Spinal cord (tissue), 10 donors: ENCODE measurements around the gene ZMYM2. TPM values are rescaled to one million over a fixed set of nuclear protein-coding genes. Genes with fewer than 3 reads are reported as not detected.

Source experiments
- DNase-seq, 6 donors: peaks; one replicate each; pipeline versions ENCODE4 v3.0.0 to v3.0.0-alpha.2; 2013 to 2015; ENCODE audit warnings: low spot score in 6 of 6, low read depth in 4 of 6
- H3K27ac ChIP-seq: one replicate; pipeline ENCODE4 v1.5.1; 2013; ENCODE audit warnings: low read depth, low read length, control low read depth
- H3K27me3 ChIP-seq: one replicate; pipeline ENCODE4 v1.6.1; 2013; ENCODE audit warnings: low read length; ENCODE audit not compliant: control insufficient read depth, insufficient read depth
- H3K36me3 ChIP-seq: one replicate; pipeline ENCODE4 v1.6.1; 2013; ENCODE audit warnings: low read length; ENCODE audit not compliant: control insufficient read depth, insufficient read depth
- H3K4me1 ChIP-seq: one replicate; pipeline ENCODE4 v1.6.1; 2013; ENCODE audit warnings: low read length; ENCODE audit not compliant: control insufficient read depth, insufficient read depth
- H3K4me3 ChIP-seq: one replicate; pipeline ENCODE4 v1.5.1; 2013; ENCODE audit warnings: low read depth, low read length, control low read depth
- H3K9me3 ChIP-seq: one replicate; pipeline ENCODE4 v1.6.1; 2013; ENCODE audit warnings: low read length; ENCODE audit not compliant: control insufficient read depth, insufficient read depth
- WGBS: methylation state at CpG from one replicate; pipeline ENCODE4 v1.1.5; 2013; ENCODE audit warnings: missing lambda C conversion rate; ENCODE audit not compliant: insufficient coverage; 5-methylcytosine and 5-hydroxymethylcytosine counted together
- polyA plus RNA-seq, 2 donors: library from polyadenylated mRNA; unstranded; fragments of 120-200 nt; gene quantifications; one replicate each; pipeline ENCODE4 v1.2.1, GENCODE V29; 2013; ENCODE audit not compliant: insufficient read length in 2 of 2
- total RNA-seq, 2 donors: library from RNA; depleted of rRNA in 1 of 2; stranded (reverse); fragments of 120-200 nt in 1 of 2; fragments of >200 nt in 1 of 2; gene quantifications; one replicate each; pipeline versions ENCODE4 v1.2.3 to v1.2.4, GENCODE V29; 2013 to 2014
- donor health status: healthy.

Gene ZMYM2
- total and polyA plus RNA-seq, 4 donors: 76.9 to 148 (median 111) TPM

DNA sequence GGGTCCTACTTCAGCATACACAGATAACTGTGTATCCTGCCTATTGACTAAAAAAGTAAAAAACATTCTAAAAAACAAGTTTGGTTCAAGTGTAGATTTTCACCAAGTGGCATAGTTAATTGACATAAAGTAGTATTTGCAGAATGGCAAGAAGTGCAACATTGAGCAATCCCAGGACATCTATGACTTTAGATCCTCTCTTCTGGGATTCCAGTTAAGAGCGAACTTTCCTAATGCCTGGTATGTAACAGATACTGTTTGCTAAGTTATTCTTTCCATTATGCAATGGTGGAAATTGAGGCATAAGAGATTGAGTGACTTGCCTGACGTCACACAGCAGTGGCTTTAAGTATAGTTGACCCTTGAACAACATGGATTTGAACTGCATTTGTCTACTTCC lies 96.1 kb downstream of the ZMYM2 start:
- no peak for DNase-seq
- peaks cover 2% of the 10 kb centered on the region for H3K36me3 ChIP-seq
- no peaks in the 10 kb centered on the region for H3K9me3 ChIP-seq
- no peaks in the 10 kb centered on the region for H3K27me3 ChIP-seq
- H3K27ac ChIP-seq: no peak overlapping the region
- WGBS: no CpG with 5 or more reads among the region's 2 CpGs
- no peak overlapping the region for H3K4me3 ChIP-seq
- no peaks in the 10 kb centered on the region for H3K4me1 ChIP-seq

DNA sequence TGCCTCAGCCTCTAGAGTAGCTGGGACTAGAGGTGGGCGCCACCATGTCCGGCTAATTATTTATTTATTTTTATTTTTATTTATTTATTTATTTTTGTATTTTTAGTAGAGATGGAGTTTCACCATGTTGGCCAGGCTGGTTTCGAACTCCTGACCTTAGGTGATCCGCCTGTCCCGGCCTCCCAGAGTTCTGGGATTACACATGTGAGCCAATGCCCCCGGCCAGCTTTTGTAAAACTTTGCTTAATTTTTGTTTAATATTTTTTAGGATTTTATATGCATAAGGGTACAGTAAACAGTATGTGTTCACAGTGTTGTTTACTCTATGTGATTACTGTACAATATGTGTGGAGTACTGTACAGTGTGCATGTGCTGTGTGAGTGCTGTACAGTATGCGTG lies 98.7 kb downstream of the ZMYM2 start:
- Histone ChIP-seq H3K27ac (no peak overlapping the region), H3K4me3 (no peak overlapping the region), H3K36me3 (peaks cover 7% of the 10 kb centered on the region), H3K9me3 (no peaks in the 10 kb centered on the region), H3K4me1 (no peaks in the 10 kb centered on the region), H3K27me3 (no peaks in the 10 kb centered on the region)
- WGBS: 100% methylated on average over 2 of the region's 7 CpGs
- no peak for DNase-seq

DNA sequence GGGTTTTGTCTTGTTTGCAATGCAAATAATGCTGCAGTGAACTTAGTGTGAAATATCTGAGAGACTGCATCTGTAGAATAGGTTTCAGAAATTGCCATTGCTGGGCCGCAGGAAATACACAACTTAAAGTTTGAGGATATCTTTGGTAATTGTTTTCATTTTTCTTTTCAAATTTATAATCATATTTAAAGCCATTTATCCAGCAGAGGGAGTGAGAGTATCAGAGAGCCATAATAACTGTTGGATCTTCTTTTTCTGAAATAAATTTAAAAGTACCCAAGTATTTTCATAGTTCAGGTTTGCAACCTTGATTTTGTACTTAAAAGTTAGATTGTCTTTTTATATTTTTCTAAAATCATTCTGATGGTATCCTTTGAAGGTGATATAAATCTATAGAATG lies 99.4 kb downstream of the ZMYM2 start:
- Histone ChIP-seq H3K4me1 (no peaks in the 10 kb centered on the region), H3K9me3 (no peaks in the 10 kb centered on the region), H3K4me3 (no peak overlapping the region), H3K27me3 (no peaks in the 10 kb centered on the region), H3K27ac (no peak overlapping the region), H3K36me3 (peaks cover 7% of the 10 kb centered on the region)
- no peak for DNase-seq
- WGBS: no CpG with 5 or more reads among the region's 1 CpG

- Histone ChIP-seq H3K9me3 (no peaks in the 10 kb centered on the region), H3K4me1 (no peaks in the 10 kb centered on the region), H3K36me3 (peaks cover 10% of the 10 kb centered on the region), H3K27me3 (no peaks in the 10 kb centered on the region), H3K4me3 (no peak overlapping the region), H3K27ac (no peak overlapping the region)
- WGBS: no CpG with 5 or more reads among the region's 1 CpG
- DNase-seq: no peak
Measured at GRCh38 chr13:20058476-20058875, 99.9 kb downstream of the ZMYM2 start.

- WGBS: no CpG with 5 or more reads among the region's 1 CpG
- no peaks in the 10 kb centered on the region for H3K27me3 ChIP-seq
- H3K27ac ChIP-seq: no peak overlapping the region
- no peaks in the 10 kb centered on the region for H3K4me1 ChIP-seq
- H3K9me3 ChIP-seq: no peaks in the 10 kb centered on the region
- H3K4me3 ChIP-seq: no peak overlapping the region
- peaks cover 17% of the 10 kb centered on the region for H3K36me3 ChIP-seq
- DNase-seq: no peak
Measured at GRCh38 chr13:20064128-20064527, 105.6 kb downstream of the ZMYM2 start.

DNA sequence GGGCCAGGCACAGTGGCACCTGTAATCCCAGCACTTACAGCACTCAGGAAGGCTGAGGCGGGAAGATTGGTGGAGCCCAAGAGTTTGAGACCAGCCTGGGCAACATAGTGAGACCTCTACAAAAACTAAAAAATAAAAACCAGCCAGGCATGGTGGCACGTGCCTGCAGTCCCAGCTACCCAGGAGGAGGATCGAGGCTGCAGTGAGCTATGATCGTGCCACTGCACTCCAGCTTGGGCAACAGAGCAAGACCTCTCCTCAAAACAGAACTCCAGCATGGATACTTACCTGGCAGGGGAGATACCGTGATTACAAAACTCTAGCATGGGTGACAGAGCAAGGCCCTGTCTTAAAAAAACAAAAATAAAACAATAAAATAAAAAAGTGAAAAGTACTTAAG lies 107.0 kb downstream of the ZMYM2 start:
- 89% methylated on average over 3 of the region's 5 CpGs for WGBS
- H3K27ac ChIP-seq: no peak overlapping the region
- no peaks in the 10 kb centered on the region for H3K27me3 ChIP-seq
- DNase-seq: no peak
- H3K9me3 ChIP-seq: no peaks in the 10 kb centered on the region
- peaks cover 15% of the 10 kb centered on the region for H3K36me3 ChIP-seq
- no peaks in the 10 kb centered on the region for H3K4me1 ChIP-seq
- H3K4me3 ChIP-seq: no peak overlapping the region

DNA sequence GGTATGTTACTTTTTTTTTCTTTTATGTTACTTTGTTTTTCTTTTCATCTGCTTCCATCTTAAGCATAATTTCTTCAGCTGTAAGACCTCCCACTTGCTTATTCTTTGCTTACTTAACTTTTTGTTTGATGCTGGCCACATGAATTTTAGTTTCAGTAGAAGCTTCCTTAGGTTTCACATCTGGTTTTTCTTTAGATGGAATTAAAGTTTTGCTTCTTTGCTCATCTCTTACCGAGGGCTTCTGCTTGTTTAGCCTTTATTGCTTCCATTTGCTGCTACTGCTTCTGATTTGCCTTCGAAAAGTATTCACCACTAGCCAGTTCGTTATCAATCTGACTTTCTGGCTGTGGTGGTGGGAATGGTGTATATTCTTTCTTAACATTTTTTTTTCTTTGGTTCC lies 111.4 kb downstream of the ZMYM2 start:
- WGBS: 86% methylated on average over 1 of the region's 3 CpGs
- peaks cover 33% of the 10 kb centered on the region for H3K36me3 ChIP-seq

DNA sequence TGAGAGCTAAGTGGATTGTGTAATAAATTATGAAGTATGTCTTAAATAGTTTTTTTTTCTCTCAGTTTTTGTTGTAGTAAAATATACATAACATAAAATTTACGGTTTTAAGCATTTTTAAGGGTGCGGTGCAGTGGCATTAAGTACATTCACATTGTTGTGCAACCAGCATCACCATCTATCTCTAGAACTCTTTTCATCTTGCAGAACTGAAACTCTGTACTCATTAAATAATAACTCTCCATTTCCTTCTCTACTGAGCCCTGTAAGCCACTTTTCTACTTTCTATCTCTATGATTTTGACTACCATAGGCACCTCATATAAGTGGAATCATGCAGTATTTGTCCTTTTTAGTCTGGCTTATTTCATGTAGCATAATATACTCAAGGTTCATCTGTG lies 115.2 kb downstream of the ZMYM2 start:
- Histone ChIP-seq H3K4me1 (no peaks in the 10 kb centered on the region), H3K9me3 (no peaks in the 10 kb centered on the region), H3K27ac (no peak overlapping the region), H3K4me3 (no peak overlapping the region), H3K27me3 (no peaks in the 10 kb centered on the region), H3K36me3 (peaks cover 35% of the 10 kb centered on the region)
- WGBS: 100% methylated on average over 1 of the region's 2 CpGs
- DNase-seq: no peak

More for the DNA sequence above, 111.4 kb downstream of the ZMYM2 start:
- no peaks in the 10 kb centered on the region for H3K9me3 ChIP-seq
- H3K27ac ChIP-seq: no peak overlapping the region
- H3K4me1 ChIP-seq: no peaks in the 10 kb centered on the region
- no peaks in the 10 kb centered on the region for H3K27me3 ChIP-seq
- DNase-seq: no peak
- H3K4me3 ChIP-seq: no peak overlapping the region

DNA sequence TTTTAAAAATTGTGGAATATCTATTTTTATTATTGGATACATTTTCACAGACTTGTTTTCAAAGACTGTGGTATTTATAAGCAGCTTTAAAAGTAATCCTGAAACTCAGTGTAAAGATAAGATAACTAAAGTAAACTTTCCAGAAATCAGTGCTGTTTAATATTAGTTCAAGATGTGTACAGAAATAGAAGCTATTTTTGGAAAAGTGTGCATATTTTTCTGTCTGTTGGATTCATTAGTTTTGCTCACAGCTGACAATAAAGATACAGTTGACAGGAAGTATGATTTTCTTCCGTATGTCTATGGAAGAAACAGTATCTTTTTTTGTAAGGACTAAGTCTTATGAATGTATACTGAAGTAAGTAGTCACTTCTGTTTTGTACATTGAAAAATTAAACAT lies 116.4 kb downstream of the ZMYM2 start:
- no CpG with 5 or more reads among the region's 1 CpG for WGBS
- Histone ChIP-seq H3K27ac (no peak overlapping the region), H3K4me1 (no peaks in the 10 kb centered on the region), H3K4me3 (no peak overlapping the region), H3K27me3 (no peaks in the 10 kb centered on the region), H3K9me3 (no peaks in the 10 kb centered on the region), H3K36me3 (peaks cover 35% of the 10 kb centered on the region)
- no peak for DNase-seq

DNA sequence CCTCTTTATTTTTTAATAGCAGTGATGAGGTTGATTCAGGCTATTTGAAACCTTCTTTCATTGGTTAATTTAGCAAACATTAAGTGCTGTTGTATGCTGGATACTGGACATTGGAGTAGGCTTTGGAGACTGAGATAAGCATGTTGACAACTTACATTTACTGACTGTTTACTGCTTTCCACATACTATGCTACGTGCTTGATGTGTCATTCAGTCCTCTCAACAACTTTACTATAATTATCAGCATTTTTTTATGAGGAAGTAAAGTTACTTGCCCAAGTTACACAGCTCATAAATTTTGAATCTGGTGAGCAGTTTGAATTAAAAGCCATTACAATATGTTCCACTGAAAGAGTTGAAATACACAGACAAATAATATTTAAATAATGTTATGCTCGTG lies 118.6 kb downstream of the ZMYM2 start:
- H3K4me1 ChIP-seq: no peaks in the 10 kb centered on the region
- no peak overlapping the region for H3K4me3 ChIP-seq
- DNase-seq: no peak
- H3K27me3 ChIP-seq: no peaks in the 10 kb centered on the region
- no peak overlapping the region for H3K27ac ChIP-seq
- no CpG with 5 or more reads among the region's 2 CpGs for WGBS
- peaks cover 24% of the 10 kb centered on the region for H3K36me3 ChIP-seq
- H3K9me3 ChIP-seq: no peaks in the 10 kb centered on the region
